ENCODE data around the gene HK1. TPM values are rescaled to one million over a fixed set of nuclear protein-coding genes. Genes with fewer than 3 reads are reported as not detected.

HK1 gene
- 36.2 to 39.4 TPM (median 37.3 TPM) in 5 replicates for total RNA-seq (2022; extraction: Qiagen RNA extraction; ENCODE audit: low read depth)

GRCh38 chr10:69278446-69278963 lies at the start of gene HK1:
Gene HK1, plus strand, starts transcription at chr10:69278496.

GRCh38 chr10:69416695-69417094 lies 138.4 kb downstream of the HK1 start, which contains the start of gene TACR2:
Gene TACR2, minus strand, starts transcription at chr10:69416918. Its CDS starts 595 bp downstream, at chr10:69416323.

GRCh38 chr10:69451209-69451783 lies 173.0 kb downstream of the HK1 start, which contains the start of gene TSPAN15:
Gene TSPAN15, plus strand, starts transcription at chr10:69451465. Its CDS starts 130 bp downstream, at chr10:69451595.

Other genes starting within 250 kb of the HK1 start
- gene SRGN, start 190.4 kb upstream of the HK1 start, total RNA-seq (2022; extraction: Qiagen RNA extraction; ENCODE audit: low read depth) = 53.9 to 74.2 TPM (median 59.5 TPM) in 5 replicates
- 50.3 to 62.0 TPM (median 57.5 TPM) in 5 replicates for gene VPS26A, start 154.3 kb upstream of the HK1 start, total RNA-seq (2022; extraction: Qiagen RNA extraction; ENCODE audit: low read depth)
- gene SUPV3L1, start 98.3 kb upstream of the HK1 start, total RNA-seq (2022; extraction: Qiagen RNA extraction; ENCODE audit: low read depth) = 37.2 to 39.9 TPM (median 38.5 TPM) in 5 replicates
- 17.2 to 25.4 TPM (median 19.1 TPM) in 5 replicates for gene HKDC1, start 58.2 kb upstream of the HK1 start, total RNA-seq (2022; extraction: Qiagen RNA extraction; ENCODE audit: low read depth)
- gene TACR2, start 138.4 kb downstream of the HK1 start, total RNA-seq (2022; extraction: Qiagen RNA extraction; ENCODE audit: low read depth) = 0.09 to 0.16 TPM (median 0.13 TPM) in 4 of 5 replicates, not detected in the other
- gene TSPAN15, start 173.0 kb downstream of the HK1 start, total RNA-seq (2022; extraction: Qiagen RNA extraction; ENCODE audit: low read depth) = 89.3 to 112 TPM (median 100 TPM) in 5 replicates

Measured in A549 treated with DMSO at 1 μM for 4 hours (cell line).